CD1c-positive myeloid dendritic cell (primary cell): ENCODE results near the gene MFSD12.
A peak's percentile ranks its signal among the peaks of the same experiment; 100 is the strongest.
"Not testable (repeated sequence)": the region's sequence is repeated elsewhere in the genome, so short reads cannot be mapped to it uniquely, and the experiment has no call there.

Experiments used
- DNase-seq: peaks from one replicate; pipeline ENCODE4 v3.0.0-alpha.2; 2016; ENCODE audit errors: extremely low spot score

Gene MFSD12

GRCh38 chr19:3536429-3537100 lies 20.8 kb downstream of the MFSD12 start:
- peak; percentile 65 for DNase-seq

- no peak for DNase-seq
Observed at GRCh38 chr19:3535981-3536380, 21.4 kb downstream of the MFSD12 start.

DNA sequence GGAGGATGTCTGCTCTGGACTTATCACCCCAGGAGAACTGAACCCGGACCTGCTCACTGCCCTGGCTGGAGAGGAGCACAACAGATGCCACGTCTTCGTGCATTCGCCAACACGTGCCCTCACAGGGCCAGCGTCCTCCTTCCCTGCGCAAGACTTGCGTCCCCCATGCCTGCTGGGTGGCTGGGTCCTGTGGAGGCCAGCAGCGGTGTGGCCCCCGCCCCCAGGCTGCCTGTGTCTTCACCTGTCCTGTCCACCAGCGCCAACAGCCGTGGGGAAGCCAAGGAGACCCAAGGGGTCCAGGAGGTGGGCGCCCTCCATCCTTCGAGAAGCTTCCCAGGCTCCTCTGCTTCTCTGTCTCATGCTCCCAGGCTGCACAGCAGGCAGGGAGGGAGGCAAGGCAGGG lies 21.8 kb downstream of the MFSD12 start:
- DNase-seq, result no peak

DNA sequence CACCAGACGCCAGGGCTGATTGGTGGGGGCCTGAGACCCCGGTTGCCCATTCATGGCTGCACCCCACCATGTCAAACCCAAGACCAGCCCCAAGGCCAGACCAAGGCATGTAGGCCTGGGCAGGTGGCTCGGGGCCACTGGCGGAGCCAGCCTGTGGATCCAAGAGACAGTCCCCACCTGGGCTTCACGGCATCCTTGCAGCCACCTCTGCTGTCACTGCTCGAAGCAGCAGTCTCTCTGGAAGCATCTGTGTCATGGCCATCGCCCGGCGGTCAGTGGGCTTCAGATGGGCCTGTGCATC lies 22.2 kb downstream of the MFSD12 start:
- no peak for DNase-seq

DNA sequence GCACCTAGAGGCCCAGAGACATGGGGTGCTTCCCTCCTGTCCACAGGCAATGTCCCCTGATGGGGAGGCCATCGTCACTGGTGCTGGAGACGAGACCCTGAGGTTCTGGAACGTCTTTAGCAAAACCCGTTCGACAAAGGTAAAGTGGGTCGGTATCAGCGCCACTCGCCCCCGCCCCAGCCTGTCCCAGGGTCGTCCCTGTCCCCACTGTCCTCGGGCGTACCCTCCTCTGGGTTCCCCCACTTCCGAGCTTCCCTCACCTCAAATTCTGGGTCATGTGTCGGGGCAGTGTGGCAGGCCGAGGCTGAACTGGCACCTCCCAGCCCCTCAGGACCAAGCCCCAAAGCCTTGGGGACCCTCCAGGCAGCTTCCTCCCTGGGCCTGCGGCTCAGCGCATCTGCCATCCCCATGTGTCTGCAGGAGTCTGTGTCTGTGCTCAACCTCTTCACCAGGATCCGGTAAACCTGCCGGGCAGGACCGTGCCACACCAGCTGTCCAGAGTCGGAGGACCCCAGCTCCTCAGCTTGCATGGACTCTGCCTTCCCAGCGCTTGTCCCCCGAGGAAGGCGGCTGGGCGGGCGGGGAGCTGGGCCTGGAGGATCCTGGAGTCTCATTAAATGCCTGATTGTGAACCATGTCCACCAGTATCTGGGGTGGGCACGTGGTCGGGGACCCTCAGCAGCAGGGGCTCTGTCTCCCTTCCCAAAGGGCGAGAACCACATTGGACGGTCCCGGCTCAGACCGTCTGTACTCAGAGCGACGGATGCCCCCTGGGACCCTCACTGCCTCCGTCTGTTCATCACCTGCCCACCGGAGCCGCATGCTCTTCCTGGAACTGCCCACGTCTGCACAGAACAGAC lies 22.8 kb downstream of the MFSD12 start:
- no peak for DNase-seq

- no peak for DNase-seq
Observed at GRCh38 chr19:3533563-3534216, 23.7 kb downstream of the MFSD12 start.

GRCh38 chr19:3533033-3533432 lies 24.4 kb downstream of the MFSD12 start:
- DNase-seq, result no peak

DNA sequence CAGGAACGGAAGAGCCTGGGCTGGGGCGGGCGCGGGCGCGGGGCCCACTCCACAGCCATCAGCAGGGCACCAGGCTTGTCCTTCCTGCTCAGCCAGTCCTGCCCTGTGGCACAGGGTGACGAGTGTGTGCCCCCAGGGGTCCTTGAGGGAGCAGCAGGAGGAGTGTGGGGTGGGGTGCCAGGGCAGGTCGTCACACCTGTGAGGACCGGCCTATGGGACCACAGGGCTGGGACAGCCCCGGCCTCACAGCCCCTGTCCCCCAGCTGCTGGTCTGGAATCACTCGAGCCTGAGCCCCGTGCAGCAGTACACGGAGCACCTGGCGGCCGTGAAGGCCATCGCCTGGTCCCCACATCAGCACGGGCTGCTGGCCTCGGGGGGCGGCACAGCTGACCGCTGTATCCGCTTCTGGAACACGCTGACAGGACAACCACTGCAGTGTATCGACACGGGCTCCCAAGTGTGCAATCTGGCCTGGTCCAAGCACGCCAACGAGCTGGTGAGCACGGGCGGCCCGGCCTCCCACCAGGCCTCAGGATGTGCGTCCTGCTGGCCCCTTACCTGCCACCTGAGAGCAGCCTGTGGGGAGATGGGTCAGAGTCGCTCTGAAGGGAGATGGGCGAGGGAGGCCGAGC lies 25.1 kb downstream of the MFSD12 start:
- DNase-seq, result no peak

DNA sequence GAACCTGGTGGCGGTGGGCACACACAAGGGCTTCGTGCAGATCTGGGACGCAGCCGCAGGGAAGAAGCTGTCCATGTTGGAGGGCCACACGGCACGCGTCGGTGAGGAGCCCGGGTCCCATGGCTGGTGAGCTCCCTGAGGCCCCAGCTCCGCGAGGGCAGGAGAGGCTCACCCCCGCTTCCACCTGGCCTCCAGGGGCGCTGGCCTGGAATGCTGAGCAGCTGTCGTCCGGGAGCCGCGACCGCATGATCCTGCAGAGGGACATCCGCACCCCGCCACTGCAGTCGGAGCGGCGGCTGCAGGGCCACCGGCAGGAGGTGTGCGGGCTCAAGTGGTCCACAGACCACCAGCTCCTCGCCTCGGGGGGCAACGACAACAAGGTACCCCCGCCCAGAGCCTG lies 25.7 kb downstream of the MFSD12 start:
- DNase-seq, result no peak

DNA sequence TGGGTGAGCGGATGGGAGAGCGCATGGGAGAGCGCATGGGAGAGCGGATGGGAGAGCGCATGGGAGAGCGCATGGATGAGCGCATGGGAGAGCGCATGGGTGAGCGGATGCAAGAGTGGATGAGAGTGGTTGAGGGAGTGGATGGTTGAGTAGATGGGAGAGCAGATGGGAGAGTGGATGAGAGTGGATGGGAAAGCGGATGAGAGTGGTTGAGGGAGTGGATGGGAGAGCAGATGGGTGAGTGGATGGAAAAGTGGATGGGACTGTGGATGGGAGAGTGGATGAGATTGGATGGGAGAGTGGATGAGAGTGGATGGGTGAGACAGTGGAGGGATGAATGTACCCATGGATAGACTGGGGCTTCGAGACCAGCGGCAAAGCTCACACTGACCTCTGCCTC lies 27.0 kb downstream of the MFSD12 start:
- no peak for DNase-seq

DNA sequence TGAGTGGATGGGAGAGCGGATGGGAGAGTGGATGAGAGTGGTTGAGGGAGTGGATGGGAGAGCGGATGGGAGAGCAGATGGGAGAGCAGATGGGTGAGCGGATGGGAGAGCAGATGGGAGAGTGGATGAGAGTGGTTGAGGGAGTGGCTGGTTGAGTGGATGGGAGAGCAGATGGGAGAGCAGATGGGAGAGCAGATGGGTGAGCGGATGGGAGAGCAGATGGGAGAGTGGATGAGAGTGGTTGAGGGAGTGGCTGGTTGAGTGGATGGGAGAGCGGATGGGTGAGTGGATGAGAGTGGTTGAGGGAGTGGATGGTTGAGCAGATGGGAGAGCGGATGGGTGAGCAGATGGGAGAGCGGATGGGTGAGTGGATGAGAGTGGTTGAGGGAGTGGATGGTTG lies 28.1 kb downstream of the MFSD12 start:
- not testable (repeated sequence) for DNase-seq

DNA sequence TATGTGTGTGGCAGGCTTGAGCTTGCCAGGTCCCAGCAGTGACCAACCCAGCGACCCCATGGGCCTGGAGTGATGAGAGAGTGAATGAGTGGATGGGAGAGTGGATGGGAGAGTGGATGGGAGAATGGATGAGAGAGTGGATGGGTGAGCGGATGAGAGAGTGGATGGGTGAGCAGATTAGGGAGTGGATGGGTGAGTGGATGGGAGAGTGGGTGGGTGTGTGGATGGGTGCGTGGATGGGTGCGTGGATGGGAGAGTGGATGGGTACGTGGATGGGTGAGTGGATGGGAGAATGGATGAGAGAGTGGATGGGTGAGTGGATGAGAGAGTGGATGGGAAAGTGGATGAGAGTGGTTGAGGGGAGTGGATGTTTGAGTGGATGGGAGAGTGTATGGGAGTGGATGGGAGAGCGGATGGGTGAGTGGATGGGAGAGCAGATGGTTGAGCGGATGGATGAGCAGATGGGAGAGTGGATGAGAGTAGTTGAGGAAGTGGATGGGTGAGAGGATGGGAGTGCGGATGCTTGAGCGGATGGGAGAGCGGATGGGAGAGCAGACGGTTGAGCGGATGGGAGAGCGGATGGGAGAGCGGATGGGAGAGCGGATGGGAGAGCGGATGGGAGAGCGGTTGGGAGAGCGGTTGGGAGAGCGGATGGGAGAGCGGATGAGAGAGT lies 28.7 kb downstream of the MFSD12 start:
- no peak for DNase-seq

DNA sequence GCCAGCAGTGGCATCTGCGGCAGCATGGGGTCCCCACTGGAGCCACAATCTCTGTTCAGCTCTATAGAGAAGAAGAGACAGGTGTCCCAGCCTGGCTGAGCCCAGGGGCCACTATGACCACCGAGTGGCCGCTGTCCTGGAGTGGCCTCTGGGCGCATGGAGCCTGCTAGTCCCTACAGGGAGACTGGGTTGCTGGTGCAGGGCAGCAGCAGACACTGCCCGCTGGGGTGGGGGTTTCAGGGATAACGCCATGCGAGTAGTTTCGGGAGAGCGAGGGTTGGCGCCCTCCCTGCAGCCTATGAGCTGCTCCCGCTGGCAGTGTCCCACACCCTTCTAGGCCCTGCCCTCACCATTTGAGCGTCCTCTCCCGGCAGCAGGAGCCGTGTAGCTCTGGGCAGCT lies 29.3 kb downstream of the MFSD12 start:
- no peak for DNase-seq

DNA sequence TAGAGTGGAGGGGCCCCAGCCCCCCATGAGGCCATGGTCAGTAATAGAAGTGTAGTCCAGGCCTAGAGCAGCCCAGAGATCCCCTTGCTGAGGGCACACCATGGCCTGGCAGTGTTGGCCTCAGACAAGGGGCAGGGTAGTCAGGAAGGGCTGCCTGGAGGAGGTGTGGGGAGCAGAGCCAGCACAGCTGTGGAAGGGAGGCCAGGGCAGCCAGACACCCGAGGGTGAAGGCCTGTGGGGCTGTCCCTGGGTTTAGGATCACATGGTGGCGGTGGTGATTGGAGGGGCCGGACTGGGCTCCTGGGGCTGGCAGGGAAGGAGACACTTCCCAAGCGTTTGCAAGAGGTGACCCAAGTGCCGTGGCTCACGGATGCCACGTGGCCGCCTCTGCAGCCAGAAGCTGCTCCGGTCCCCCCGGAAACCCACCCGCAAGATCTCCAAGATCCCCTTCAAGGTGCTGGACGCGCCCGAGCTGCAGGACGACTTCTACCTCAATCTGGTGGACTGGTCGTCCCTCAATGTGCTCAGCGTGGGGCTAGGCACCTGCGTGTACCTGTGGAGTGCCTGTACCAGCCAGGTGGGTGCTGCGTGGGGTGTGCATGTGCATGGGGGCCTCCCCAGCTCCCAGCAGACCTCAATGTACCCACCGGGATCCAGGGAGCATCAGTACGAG lies 30.0 kb downstream of the MFSD12 start:
- DNase-seq, result no peak

- no peak for DNase-seq
Observed at GRCh38 chr19:3526507-3527237, 30.7 kb downstream of the MFSD12 start.

- no peak for DNase-seq
Observed at GRCh38 chr19:3524904-3525451, 32.4 kb downstream of the MFSD12 start.

DNA sequence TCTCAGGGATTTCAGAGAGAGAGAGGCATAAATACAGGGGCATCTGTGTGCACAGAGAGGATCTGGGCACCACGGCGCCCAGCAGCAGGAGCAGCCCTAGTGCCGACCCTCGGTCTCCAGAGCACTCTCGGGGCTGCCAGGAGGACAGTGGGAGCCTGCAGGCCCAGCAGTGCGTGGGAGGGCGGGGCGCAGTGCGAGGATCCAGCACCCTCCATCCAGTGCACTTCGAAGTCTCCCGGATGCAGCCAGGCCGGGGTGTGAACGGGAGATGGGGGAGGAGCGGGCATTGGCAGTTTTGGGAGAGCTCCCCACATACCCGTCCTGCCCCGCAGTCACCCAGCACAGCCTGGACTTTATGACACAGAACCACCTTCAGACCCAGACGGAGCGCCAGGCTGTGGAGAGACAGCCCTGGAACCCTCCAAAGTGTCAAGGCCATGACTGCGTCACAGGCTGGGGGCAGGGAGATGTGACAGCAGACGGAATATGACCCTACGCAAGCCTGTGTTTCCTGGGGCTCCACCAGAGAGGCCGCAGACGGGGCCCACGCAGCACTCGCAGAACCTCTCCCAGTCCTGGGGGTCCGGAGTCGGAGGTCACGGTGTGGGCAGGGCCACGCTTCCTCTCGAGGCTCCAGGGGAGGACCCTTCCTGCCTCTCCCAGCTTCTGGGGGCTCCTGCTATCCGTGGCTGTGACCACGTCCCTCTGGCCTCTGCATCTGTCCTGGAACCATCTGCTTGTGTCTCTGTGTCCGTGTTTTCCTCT lies 33.1 kb downstream of the MFSD12 start:
- DNase-seq, result no peak

- DNase-seq, result no peak
Observed at GRCh38 chr19:3523361-3524077, 33.9 kb downstream of the MFSD12 start.
